GM12874 (cell line): Measurements from ENCODE around the gene JMJD8.

Experiments used
- TF ChIP-seq, protein P1 (sequence below): IDR thresholded peaks from 2 replicates; pipeline ENCODE4 v1.5.1; 2011; ENCODE audit warnings: low read depth, mild to moderate bottlenecking, control low read depth, low read length, moderate library complexity; ENCODE audit not compliant: insufficient read depth

Gene JMJD8

DNA sequence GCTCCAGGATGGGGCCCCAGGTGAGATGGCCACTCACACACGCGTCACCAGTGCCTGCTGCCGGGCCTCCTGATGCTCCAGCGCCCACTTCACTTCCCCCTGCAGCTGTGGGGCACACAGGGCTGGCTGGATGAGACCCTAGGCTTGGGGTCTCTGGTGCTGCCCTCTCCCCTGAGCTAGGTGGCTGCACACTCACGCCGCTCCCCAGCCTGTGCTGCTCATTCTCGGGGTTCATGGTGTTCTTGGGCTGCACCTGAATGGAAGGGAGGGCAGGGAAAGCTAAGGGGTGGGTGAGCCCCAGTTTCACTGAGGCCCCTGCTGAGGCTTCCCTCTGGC, 40.9 kb upstream of the JMJD8 start:
- TF ChIP-seq, protein P1, sequence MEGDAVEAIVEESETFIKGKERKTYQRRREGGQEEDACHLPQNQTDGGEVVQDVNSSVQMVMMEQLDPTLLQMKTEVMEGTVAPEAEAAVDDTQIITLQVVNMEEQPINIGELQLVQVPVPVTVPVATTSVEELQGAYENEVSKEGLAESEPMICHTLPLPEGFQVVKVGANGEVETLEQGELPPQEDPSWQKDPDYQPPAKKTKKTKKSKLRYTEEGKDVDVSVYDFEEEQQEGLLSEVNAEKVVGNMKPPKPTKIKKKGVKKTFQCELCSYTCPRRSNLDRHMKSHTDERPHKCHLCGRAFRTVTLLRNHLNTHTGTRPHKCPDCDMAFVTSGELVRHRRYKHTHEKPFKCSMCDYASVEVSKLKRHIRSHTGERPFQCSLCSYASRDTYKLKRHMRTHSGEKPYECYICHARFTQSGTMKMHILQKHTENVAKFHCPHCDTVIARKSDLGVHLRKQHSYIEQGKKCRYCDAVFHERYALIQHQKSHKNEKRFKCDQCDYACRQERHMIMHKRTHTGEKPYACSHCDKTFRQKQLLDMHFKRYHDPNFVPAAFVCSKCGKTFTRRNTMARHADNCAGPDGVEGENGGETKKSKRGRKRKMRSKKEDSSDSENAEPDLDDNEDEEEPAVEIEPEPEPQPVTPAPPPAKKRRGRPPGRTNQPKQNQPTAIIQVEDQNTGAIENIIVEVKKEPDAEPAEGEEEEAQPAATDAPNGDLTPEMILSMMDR: no peak

DNA sequence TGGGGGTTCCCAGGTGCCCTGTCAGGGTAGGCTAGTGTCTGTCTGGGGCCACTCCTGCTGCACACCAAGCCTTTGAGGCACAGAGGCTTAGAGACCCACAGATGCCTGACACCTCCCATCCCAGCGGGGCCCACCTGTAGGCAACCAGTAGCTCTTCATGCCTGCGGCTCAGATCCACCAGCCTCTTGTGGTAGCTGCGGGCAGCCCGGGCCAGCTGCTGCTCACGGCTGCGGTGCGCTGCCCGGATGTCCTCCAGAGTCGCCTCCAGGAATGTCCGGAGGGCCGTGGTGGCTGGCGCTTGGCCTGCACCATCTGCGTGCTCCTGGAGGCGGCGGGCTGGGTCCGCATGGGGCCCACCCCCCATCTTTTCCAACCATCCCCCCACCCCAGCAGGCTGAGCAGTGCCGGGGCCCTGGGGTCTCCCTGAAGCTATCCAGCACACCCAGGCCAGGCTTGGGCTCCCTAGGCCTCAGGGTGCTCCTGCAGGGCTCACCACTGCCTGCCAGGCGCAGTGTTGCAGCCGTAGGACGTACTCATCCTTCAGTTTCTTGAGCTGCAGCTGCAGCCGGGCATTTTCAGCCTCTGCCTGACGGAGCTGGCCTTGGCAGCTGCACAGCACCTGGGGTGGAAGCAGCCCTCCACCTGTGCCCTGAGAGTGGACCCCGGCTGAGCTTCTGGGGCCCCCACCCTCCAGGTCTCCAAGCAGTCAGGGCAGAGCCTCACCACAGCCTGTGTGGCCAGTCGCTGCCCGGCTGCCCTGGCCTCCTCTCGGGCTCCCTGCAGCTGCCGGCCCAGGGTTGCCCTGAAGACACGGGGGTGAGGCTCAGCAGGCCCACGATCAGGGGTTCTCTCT, 40.3 kb upstream of the JMJD8 start:
- TF ChIP-seq, protein P1: no peak

DNA sequence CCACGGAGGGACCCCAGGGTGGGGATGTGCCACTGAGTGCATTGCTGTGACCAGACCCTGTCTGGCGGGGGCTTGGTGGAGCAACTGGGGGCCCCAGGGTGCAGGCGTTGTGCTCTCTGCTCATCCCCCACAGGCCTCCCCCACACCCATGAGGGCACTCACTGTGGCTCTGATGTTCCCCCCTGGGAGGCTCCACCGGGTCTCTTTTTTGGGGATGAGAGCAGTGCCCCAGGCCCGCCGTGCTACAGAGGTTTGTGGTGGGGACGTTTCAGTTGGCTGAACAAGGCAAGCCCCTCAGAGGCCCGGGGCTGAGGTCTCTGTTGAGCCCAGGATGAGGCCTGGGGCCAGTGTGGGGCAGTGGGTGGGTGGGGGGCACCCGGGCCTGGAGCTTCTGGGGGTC, 39.6 kb upstream of the JMJD8 start:
- TF ChIP-seq, protein P1: no peak

DNA sequence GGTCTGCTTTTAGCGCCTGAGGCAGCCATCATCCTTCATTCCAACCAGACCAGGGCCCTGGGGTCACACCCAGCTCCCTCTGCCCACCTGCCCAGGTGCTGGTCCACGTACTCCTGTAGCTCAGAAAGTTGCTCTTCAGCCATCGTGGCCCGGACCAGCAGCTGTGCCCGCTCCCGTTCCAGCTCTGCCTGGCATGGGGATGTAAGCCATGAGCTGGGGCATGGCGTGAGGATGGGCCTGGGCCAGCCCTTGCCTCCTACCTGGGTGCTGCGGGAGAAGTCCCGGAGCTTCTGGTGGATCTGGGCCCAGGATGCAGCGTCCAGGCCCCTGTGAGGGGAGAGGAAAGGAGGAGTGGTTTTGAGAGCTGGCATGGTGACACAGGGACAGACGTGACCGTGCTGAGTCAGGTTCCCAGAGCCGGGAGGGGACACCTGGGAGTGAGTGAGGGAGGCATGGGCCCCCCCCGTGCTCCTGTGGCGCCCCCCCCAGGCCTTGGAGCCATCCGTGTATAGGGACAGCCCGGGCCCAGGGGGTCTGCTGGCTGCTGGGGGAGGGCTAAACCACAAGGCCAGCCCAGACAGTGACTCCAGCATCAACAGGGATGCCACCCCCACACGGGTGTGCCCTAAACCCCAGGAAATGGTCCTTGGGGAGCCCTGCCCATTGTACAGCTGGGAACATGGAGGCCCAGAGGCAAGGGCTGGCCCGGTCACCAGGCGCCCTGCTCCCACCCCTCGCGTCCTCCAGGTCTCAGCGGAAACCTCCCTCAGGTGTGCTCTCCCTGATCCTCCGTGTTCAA, 38.9 kb upstream of the JMJD8 start:
- TF ChIP-seq, protein P1: no peak

DNA sequence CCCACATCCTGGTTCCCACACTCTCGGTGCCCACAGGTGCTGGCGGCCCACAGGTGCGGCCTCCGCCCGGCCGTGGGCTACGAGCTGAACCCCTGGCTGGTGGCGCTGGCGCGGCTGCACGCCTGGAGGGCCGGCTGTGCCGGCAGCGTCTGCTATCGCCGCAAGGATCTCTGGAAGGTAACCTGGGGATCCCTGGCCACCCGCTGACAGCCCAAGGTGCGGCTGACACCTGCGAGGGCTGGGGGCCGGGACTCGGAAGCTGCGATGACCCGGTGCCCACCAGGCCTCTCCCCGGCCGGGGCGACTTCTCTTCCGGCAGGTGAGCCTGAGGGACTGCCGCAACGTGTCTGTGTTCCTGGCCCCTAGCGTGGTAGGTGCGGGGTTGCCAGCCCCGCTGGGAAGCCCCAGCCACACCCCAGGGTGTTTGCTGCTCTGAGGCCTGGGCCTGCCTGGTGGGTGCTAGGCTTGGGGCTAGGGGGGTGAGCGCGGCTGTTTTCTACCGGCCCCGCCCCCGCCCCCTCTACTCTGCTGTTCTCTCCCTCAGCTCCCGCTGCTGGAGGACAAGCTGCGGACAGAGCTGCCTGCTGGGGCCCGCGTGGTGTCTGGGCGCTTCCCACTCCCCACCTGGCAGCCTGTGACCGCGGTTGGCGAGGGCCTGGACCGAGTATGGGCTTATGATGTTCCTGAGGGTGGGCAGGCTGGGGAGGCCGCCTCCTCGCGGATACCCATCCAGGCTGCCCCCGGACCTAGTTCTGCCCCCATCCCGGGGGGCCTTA, 37.8 kb upstream of the JMJD8 start:
- TF ChIP-seq, protein P1: no peak

DNA sequence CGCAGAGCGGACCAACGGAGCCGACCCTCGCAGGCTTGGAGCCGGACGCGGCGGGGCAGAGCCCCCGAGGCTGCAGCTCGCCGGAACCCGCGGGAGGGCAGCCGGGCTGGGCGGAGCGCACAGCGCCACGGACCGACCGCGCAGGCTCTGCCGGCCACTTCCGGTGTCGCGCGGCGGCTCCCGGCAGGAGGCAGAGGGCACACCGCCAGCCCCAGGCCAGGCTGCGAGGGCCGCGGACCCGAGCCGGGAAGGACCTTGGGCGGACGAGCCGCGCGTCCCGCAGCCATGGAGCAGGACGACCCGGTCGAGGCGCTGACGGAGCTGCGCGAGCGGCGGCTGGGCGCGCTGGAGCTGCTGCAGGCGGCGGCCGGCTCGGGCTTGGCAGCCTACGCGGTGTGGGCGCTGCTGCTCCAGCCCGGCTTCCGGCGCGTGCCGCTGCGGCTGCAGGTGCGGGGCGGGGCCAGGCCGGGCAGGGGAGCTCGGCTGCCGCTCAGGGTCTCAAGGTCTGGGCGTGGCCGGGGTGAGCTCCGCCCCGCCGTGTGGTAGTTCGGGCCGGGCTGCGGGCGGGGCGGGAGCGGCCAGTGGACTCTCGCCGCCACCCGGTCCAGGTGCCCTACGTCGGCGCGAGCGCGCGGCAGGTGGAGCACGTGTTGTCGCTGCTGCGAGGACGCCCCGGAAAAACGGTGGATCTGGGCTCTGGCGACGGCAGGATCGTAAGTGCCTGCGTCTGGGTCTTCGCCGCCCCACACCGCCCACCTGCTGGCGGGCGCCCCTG, 37.0 kb upstream of the JMJD8 start, which contains the start of gene ANTKMT:
TSS of gene ANTKMT (plus strand) at position 157 of the 775 bp plus-strand sequence. CDS start at position 286, 129 bp downstream.
- TF ChIP-seq, protein P1: no peak
